ENCODE results near the gene SCAF8.
A peak's percentile ranks its signal among the peaks of the same experiment; 100 is the strongest.

DNA sequence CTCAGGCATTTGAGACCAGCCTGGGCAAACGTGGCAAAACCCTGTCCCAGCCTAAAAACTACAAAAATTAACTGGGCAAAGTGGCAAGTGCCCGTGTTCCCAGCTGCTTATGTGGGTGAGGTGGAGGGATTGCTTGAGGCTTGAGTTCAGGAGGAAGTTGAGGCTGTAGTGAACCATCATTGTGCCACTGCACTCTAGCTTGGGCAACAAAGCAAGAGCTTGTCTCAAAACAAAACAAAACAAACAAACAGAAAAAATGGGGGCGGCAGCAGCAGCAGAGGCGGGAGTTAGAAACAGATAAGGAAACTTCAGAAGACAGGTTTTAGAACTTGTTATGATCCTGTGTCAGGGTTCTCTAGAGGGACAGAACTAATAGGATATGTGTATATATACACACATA is 49.0 kb downstream of the SCAF8 start:
- TF ChIP-seq CTCF (IDR thresholded peaks at IDR 0.05 in 8 of 11, conservative IDR thresholded peaks at IDR 0.05 in 3 of 11) = no peak
- TF ChIP-seq POLR2AphosphoS5 (IDR thresholded peaks at IDR 0.05) = peak in 1 of 3 donors; percentile 30
- TF ChIP-seq POLR2A (IDR thresholded peaks at IDR 0.05) = no peak

Data from spleen (tissue), 7 donors.